ENCODE results near the gene PFKL. TPM values are rescaled to one million over a fixed set of nuclear protein-coding genes. Genes with fewer than 3 reads are reported as not detected.
A peak's percentile ranks its signal among the peaks of the same experiment; 100 is the strongest.
"Not testable (repeated sequence)": the region's sequence is repeated elsewhere in the genome, so short reads cannot be mapped to it uniquely, and the experiment has no call there.

Gene PFKL
- total RNA-seq, 3 donors from 2014 or later (not counting 1 experiment from before 2014, with no cell fraction given): 89.7 to 91.3 (median 89.9) TPM

- Histone ChIP-seq H3K36me3 (ENCODE audit: control insufficient read depth, insufficient read depth, low read length) (no peaks in the 10 kb centered on the region), H3K4me3 (ENCODE audit: low read length) (peak overlapping the region; percentile 47), H3K4me1 (ENCODE audit: control insufficient read depth, insufficient read depth, low read length) (peaks cover 50% of the 10 kb centered on the region), H3K27me3 (ENCODE audit: control insufficient read depth, insufficient read depth, low read length) (no peaks in the 10 kb centered on the region), H3K27ac (ENCODE audit: low read length) (no peak overlapping the region), H3K9me3 (ENCODE audit: control insufficient read depth, insufficient read depth, low read length) (no peaks in the 10 kb centered on the region)
- intact Hi-C loops (cut with micrococcal nuclease): no loop called here
- H3K4me3 Mint-ChIP-seq: peak overlapping the region; percentile 69
- TF ChIP-seq, protein P1, sequence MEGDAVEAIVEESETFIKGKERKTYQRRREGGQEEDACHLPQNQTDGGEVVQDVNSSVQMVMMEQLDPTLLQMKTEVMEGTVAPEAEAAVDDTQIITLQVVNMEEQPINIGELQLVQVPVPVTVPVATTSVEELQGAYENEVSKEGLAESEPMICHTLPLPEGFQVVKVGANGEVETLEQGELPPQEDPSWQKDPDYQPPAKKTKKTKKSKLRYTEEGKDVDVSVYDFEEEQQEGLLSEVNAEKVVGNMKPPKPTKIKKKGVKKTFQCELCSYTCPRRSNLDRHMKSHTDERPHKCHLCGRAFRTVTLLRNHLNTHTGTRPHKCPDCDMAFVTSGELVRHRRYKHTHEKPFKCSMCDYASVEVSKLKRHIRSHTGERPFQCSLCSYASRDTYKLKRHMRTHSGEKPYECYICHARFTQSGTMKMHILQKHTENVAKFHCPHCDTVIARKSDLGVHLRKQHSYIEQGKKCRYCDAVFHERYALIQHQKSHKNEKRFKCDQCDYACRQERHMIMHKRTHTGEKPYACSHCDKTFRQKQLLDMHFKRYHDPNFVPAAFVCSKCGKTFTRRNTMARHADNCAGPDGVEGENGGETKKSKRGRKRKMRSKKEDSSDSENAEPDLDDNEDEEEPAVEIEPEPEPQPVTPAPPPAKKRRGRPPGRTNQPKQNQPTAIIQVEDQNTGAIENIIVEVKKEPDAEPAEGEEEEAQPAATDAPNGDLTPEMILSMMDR (IDR thresholded peaks at IDR 0.05): no peak
- WGBS (ENCODE audit: insufficient coverage): under 1% methylated on average over 66 of the region's 67 CpGs
- no peaks in the 10 kb centered on the region for H3K27me3 Mint-ChIP-seq (ENCODE audit: low read depth in 2 of 2)
- peak; percentile 41 to 68 (median 53) for ATAC-seq
- no peaks in the 10 kb centered on the region for H3K9me3 Mint-ChIP-seq
- H3K4me1 Mint-ChIP-seq: peaks cover 15 to 48% of the 10 kb centered on the region in 2 donors
- peak overlapping the region in 1 of 2 donors; percentile 52 for H3K27ac Mint-ChIP-seq
- H3K36me3 Mint-ChIP-seq: no peaks in the 10 kb centered on the region
- DNase-seq: peak; percentile 57 to 66
Measured at GRCh38 chr21:44300262-44300959, 558 bp downstream of the PFKL start.

DNA sequence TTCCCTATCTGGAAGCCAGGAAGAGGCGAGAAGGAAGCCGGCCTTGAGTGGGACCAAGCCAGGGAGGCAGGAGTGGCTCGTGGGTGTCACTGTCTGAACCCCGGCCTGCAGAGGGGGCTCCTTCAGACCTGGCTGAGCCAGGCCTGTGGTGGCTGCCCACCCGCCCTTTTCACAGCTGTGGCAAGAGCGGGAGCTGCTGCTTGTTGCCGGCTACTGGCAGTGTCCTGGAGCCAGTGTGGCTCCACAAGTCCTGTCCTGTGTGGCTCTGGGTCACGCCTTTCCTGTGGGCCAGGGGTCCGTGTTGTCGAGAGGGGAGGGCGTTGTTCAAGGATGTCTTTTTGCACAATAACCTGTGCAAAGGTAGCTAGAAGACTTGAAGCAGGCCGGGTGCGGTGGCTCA lies 1.3 kb downstream of the PFKL start:
- peaks cover 43% of the 10 kb centered on the region for H3K4me1 ChIP-seq (ENCODE audit: control insufficient read depth, insufficient read depth, low read length)
- H3K4me3 Mint-ChIP-seq: peak overlapping the region; percentile 69
- no peak overlapping the region for H3K27ac ChIP-seq (ENCODE audit: low read length)
- no peak for DNase-seq
- TF ChIP-seq, protein P1 (IDR thresholded peaks at IDR 0.05): no peak
- ATAC-seq: no peak
- no peaks in the 10 kb centered on the region for H3K27me3 Mint-ChIP-seq (ENCODE audit: low read depth in 2 of 2)
- intact Hi-C loops (cut with micrococcal nuclease): no loop called here
- no peaks in the 10 kb centered on the region for H3K27me3 ChIP-seq (ENCODE audit: control insufficient read depth, insufficient read depth, low read length)
- H3K36me3 ChIP-seq (ENCODE audit: control insufficient read depth, insufficient read depth, low read length): no peaks in the 10 kb centered on the region
- peak overlapping the region in 1 of 2 donors; percentile 52 for H3K27ac Mint-ChIP-seq
- H3K4me1 Mint-ChIP-seq: peaks cover 15 to 48% of the 10 kb centered on the region in 2 donors
- WGBS (ENCODE audit: insufficient coverage): 77% methylated on average over 13 of the region's 13 CpGs
- H3K9me3 ChIP-seq (ENCODE audit: control insufficient read depth, insufficient read depth, low read length): no peaks in the 10 kb centered on the region
- H3K4me3 ChIP-seq (ENCODE audit: low read length): peak overlapping the region; percentile 47
- no peaks in the 10 kb centered on the region for H3K9me3 Mint-ChIP-seq
- H3K36me3 Mint-ChIP-seq: no peaks in the 10 kb centered on the region

DNA sequence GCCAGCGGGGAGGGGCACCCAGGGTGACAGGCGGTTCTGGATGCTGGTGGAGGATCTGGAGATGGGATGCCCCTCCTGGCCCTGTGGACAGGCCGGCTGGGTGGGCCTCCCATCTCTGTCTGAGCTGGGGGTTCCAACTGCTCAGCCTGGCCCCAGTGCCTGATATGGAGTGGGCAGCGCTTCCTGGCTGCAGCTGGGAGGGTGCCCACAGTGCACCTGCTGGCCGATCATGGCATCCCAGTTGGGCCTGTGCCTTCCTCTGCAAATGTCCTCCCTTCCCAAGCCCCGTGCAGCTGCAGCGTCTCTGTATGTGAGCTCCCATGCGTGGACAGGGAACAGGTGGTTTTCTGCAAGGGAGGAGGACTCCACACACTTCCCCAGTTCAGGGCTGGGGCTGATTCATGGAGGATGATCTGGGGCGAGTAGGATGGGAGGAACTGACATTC lies 2.1 kb downstream of the PFKL start:
- no peaks in the 10 kb centered on the region for H3K9me3 Mint-ChIP-seq
- H3K4me1 Mint-ChIP-seq: peaks cover 15 to 48% of the 10 kb centered on the region in 2 donors
- no peaks in the 10 kb centered on the region for H3K36me3 Mint-ChIP-seq
- intact Hi-C loops (cut with micrococcal nuclease): no loop called here
- ATAC-seq (no peak), DNase-seq (no peak)
- H3K4me1 ChIP-seq (ENCODE audit: control insufficient read depth, insufficient read depth, low read length): peaks cover 43% of the 10 kb centered on the region
- TF ChIP-seq, protein P1 (IDR thresholded peaks at IDR 0.05): no peak
- no peak overlapping the region for H3K27ac ChIP-seq (ENCODE audit: low read length)
- WGBS (ENCODE audit: insufficient coverage): 74% methylated on average over 9 of the region's 9 CpGs
- no peaks in the 10 kb centered on the region for H3K27me3 Mint-ChIP-seq (ENCODE audit: low read depth in 2 of 2)
- H3K4me3 Mint-ChIP-seq: peak overlapping the region; percentile 61
- H3K36me3 ChIP-seq (ENCODE audit: control insufficient read depth, insufficient read depth, low read length): peaks cover 3% of the 10 kb centered on the region
- H3K9me3 ChIP-seq (ENCODE audit: control insufficient read depth, insufficient read depth, low read length): no peaks in the 10 kb centered on the region
- H3K4me3 ChIP-seq (ENCODE audit: low read length): no peak overlapping the region
- no peak overlapping the region for H3K27ac Mint-ChIP-seq
- no peaks in the 10 kb centered on the region for H3K27me3 ChIP-seq (ENCODE audit: control insufficient read depth, insufficient read depth, low read length)

GRCh38 chr21:44302573-44303401 lies 2.9 kb downstream of the PFKL start:
- ATAC-seq; H3K27ac ChIP-seq (ENCODE audit: low read length); H3K27ac Mint-ChIP-seq; H3K27me3 ChIP-seq (ENCODE audit: control insufficient read depth, insufficient read depth, low read length); H3K36me3 Mint-ChIP-seq; intact Hi-C loops (cut with micrococcal nuclease); H3K36me3 ChIP-seq (ENCODE audit: control insufficient read depth, insufficient read depth, low read length); H3K9me3 ChIP-seq (ENCODE audit: control insufficient read depth, insufficient read depth, low read length); H3K9me3 Mint-ChIP-seq; H3K27me3 Mint-ChIP-seq (ENCODE audit: low read depth in 2 of 2); H3K4me3 ChIP-seq (ENCODE audit: low read length); DNase-seq: not testable (repeated sequence)
- 82% methylated on average over 23 of the region's 23 CpGs for WGBS (ENCODE audit: insufficient coverage)
- Mint-ChIP-seq H3K4me3 (peak overlapping the region; percentile 61), H3K4me1 (peaks cover 14 to 51% of the 10 kb centered on the region in 2 donors)
- H3K4me1 ChIP-seq (ENCODE audit: control insufficient read depth, insufficient read depth, low read length): peaks cover 37% of the 10 kb centered on the region
